ENCODE data around the gene ATMIN.

Gene ATMIN

DNA sequence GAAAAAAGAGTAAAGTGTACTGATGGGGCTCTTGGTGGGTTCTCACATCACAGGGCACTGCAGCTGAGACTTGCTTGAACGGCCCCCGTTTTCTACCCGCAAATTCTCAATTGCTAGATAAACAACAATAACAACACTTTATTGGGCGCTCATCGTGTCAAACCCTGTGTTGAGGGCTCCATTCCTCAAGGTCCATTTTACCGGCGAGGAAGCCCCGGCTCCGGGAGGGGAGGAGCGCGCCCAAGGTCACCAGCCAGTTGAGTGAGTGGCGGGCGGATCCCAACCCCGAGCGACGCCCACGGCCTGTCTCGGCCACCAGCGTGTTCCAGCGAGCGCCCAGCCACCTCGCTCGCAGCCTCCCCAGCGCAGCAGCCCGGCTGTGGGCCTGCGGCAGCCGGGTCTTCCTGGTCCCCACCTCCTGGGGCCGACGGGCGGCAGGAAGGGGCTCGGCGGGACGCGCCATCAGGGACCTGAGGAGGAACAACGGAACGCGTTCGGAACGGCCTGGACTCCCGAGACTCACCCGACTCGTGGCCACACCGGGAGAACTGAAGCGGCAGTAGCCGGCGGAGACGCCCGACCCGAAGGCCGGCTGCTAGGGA lies 29.3 kb upstream of the ATMIN start:
- DNase-seq: no peak

DNA sequence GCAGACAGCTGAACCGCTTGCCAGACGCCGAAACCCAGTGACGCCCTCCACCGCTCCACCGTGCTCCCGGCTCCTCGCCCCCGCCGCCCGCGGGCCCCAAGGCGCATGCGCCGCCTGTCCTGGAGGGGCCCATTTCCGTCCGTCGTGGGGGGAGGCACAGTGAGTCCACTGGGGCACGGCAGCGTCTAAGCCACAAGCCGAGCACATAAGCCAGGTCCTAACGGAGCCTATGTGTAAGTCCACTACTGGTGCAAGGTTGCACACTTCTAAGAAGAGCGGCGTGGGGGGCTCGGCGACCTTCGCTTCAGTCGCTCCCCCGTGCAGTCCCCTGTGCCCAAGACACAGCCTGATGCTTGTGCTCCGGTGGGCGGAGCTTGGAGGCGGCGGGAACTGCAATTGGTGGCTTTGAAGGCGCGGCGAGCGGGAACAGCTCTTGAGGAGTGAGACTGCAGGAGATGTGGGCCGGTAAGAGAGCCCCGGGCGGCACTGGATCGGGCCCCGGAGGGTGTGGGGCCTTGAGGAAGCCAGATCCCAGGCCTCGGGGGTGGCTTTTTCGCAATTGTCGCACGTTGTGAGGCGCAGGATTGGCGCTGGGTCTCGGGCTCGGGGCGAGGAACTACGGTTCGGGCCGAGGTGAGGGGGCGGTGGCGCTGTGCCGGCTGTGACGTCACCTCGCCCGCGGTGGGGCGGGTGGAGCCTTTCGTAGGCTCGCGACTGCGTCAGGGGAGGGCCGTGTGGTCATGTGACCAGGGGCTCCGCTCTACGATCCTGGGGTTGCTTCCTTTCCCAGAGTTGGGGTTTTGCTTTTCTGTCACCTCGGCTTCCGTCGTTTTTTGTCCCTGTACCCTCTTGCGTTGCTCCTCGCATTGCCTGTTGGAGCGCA lies 28.6 kb upstream of the ATMIN start, which contains the start of the genes CENPN and CMC2:
Gene CENPN, plus strand, starts transcription at position 402 of the 883 bp plus-strand sequence. CDS start 4,726 bp downstream, outside the sequence.
Gene CMC2, minus strand, starts transcription at position 73 of the 883 bp plus-strand sequence. CDS start 9,491 bp downstream, outside the sequence.
- peak; percentile 99 for DNase-seq

DNA sequence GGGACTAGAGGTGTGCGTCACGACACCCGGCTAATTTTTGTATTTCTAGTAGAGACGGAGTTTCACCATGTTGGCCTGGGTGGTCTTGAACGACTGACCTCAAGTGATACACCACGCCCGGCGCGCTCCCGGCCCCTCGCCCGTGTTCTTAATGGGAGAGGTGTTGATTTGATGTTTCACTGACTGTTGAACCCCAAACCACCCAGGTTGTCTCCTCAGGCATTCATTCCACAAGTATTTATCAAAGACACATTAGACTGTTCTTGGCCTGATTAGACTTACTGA lies 27.2 kb upstream of the ATMIN start:
- no peak for DNase-seq

DNA sequence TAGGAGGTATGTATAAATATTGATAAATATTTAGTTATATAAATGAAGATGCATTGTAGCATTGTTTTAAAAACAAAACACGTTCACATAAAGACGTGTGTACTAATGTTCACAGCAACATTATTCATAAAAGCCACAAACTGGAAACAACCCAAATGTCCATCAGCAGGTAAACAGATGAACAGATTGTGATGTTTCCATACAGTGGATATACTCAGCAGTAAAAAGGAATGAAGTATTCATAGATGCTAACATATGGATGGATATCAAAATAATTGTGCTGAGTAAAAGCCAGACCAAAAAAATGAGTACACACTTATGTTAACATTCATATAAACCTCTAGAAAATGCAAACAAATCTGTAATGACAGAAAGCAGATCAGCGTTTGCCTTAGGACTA lies 22.7 kb upstream of the ATMIN start:
- no peak for DNase-seq

DNA sequence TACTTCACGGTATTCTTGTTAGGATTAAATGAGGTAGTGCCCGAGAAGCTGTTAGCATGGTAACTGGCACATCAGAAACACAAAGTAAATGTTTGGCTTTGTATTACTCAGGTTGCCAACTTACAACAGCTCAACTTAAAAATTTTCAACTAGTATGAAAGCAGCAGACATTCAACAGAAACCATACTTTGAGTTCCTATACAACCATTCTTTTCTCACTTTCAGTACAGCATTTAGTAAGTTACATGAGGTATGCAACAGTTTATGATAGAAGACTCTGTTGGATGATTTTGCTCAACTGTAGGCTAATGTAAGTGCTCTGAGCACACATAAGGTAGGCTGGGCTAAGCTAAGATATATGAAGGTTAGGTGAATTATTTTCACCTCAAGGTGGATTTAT lies 21.0 kb upstream of the ATMIN start:
- no peak for DNase-seq

DNA sequence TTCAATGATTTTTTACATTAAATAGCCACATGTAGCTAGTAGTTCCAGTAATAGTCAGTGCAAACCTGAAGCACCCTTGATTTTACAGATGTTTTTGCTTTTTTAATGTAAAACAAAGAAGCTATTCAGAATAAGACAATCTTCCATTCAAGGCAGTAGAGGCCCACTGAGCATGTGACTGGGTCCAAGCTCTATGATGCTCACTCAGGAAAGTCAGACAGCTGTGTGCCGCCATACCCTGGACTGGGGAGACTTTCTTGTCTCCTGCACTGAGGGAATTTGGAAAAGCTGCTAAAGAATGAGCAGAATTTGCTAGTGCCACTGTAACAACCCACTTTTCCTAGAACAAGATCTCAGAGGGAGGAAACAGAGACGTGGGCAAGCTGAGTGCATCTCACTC lies 17.1 kb upstream of the ATMIN start:
- no peak for DNase-seq

DNA sequence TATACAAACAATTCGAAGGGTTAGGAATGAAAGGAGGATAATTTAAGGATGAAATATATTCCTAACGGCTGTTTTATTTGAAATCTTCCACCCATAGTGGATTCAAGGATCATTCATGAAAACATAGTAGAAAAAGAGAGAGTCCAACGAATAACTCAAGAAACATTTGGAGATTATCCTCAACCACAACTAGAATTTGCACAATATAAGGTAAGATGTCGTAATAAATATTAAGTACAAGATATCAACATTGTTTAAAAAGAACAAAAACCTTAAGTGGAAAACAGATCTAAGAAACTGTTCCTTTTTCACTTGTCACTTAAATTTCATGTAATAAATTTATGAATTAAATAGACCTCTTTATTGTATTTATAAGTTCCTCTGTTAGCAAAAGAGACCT lies 9.2 kb upstream of the ATMIN start:
- DNase-seq: no peak

DNA sequence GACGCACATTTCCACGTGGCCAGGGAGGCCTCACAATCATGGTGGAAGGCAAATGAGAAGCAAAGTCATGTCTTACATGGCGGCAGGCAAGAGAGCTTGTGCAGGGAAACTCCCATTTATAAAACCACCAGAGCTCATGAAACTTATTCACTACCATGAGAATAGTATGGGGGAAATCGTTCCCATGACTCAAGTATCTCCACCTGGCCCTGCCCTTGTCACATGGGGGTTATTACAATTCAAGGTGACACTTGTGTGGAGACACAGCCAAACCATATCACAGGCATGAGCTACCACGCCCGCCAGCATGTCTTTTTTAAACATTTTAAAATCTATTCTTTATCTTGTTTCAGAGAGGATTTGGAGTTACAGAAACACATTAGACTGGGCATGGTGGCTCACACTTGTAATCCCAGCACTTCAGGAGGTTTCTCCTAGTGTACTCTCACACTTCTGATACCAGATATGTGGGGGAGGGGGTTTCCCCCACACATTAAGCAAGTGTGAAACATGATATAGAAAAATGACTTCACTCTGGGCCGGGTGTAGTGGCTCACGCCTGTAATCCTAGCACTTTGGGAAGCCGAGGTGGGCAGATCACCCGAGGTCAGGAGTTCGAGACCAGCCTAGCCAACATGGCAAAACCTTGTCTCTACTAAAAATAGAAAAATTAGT lies 5.6 kb upstream of the ATMIN start:
- no peak for DNase-seq

DNA sequence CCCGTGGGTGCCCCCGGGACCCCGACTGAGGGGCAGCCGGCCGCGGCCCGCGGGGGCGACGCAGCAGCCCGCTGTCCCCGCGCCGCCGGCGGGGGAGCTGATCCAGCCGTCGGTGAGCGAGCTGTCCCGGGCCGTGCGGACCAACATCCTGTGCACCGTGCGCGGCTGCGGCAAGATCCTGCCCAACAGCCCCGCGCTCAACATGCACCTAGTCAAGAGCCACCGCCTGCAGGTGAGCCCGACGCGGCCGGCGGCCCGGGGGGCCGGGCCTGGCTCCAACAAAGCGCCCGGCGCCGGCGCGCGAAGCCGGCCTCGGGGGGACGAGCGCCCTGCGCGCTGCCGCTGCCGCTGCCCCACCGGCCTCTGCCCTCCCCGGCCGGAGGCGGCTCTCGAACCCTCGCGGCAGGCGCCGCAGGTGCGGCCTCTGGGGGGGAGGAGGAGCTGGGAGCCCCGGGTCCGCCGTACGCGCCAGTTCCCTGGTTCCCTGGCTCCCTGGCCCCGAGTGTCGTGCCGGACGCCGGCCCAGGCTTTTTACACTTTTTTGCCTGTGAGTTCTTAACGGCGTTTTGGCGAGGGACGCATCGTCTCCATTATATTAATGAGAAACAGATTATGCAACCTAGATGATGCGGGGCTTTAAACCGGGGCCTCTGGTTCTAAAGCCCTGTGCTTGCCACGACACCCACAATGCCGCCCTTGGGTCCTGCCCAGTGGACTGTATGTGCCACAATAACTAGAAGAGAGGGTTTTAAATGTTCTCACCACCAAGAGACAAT lies 521 bp downstream of the ATMIN start:
- DNase-seq: peak; percentile 67

DNA sequence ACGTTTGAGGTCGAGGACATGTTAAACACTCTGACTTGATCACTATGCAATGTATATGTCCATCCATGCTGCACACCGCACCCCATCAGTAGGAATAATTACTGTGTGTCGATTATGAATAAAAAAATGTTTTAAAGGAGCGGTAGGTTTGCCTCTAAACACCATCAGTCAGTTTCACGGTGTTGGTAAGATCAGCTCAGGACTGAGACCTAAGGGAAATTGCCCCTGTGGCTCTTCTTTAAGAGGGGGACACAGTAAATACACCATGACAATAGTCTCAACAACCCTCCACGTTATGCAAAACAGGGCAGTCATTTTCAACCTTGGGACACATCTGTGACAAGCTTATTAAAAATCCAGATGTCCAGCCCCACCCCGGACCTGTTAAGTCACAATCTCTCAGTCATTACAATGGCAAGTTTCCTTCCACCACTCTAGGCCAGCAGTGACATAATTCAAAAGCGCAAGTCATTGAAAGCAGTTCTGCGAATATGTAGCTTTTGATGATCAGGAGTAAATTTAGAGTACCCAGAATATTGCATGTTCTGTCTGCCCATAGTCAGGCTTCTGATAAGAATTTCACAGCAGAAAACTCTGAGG lies 1.2 kb downstream of the ATMIN start:
- no peak for DNase-seq

DNA sequence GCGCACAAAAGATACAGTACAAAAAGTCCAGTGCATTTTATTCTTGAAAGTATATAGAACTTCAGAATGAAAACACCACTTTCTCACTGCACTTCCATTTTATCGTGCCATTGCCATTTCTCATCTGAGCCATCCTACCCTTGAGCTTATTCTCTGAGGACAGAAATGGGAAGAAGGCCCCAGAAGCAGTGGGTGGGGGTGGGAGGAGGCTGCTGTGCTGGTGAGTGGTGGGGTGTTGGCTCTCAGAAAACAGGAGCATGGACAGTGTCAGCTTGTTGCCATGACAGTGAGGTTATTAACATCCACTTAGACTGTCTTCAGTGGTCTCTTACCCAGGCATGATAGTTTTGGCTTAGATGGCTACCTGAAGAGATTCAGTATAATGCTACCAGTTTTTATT lies 4.5 kb downstream of the ATMIN start:
- no peak for DNase-seq

DNA sequence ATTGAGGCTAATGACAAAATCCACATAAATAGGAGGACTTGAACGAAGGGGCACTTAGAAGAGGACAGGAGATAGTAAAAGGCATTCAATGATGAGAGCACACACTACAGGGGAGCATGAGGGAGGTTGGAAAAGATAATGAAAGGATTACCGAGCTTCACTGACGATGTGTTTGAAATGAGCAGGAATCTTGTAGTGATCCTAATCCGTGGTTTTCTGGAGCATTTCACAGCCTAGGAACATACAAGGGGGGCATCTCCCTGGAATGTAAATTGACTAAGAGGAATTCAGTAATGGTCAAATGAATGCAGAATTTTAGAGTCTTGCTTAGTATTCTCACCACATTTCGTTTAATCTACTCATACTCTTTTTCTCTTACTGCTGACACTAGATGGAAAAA lies 5.2 kb downstream of the ATMIN start:
- DNase-seq: no peak

DNA sequence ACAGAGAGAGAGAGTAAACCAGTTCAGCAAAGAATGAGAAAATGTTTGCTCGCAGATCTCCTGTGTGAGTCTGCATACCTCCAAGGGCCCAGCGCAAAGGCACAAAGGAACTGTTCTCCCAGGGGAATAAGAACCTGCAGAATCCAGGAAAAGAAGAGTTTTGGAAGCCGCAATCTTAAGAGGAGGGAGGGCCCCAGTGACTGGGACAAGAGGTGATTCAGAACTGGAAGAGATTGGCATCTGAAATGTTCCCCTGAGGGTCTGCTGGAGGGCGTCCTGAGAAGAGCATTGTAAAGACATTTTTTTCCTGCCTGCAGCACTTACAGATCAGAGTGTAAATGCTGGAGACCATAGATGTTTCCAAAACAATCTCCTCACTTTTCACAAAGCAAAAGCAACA lies 6.1 kb downstream of the ATMIN start:
- no peak for DNase-seq

DNA sequence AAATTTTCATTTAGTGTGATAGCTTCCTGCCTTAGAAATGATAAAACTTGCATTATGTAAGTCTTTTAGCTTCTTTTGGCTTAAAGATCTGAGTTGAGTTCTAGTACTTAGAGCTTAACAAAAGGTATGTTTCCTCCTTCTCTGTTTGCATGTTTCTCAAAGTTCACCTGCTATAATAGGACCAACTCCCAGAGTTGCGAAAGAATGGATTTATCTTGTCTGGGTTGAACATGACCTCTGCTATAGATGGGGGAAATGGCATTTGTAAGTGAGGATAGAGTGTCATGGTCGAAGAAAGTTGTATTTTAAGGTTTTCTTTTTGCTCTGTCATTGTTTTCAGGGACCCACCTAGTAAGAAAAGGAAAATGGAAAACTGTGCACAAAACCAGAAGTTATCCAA lies 7.2 kb downstream of the ATMIN start:
- no peak for DNase-seq

DNA sequence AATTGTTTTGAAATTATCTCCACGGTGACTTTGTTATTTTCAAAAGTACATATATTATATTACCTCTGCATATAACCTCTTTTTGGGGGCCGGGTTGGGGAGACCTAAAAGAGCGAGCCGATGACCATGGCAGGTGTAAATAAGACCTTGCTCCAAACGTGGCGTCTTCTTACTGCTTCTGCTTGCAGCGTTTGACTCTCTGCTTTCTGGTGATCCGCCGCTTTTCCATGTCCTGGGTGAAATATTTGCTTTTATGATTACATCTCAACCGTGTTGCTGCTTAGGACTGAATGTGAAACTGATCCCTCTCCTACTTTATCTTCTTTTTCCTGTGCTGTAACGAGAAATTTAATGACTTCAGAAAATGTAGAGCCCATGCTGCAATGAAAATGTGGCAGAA lies 18.1 kb downstream of the ATMIN start:
- no peak for DNase-seq

DNA sequence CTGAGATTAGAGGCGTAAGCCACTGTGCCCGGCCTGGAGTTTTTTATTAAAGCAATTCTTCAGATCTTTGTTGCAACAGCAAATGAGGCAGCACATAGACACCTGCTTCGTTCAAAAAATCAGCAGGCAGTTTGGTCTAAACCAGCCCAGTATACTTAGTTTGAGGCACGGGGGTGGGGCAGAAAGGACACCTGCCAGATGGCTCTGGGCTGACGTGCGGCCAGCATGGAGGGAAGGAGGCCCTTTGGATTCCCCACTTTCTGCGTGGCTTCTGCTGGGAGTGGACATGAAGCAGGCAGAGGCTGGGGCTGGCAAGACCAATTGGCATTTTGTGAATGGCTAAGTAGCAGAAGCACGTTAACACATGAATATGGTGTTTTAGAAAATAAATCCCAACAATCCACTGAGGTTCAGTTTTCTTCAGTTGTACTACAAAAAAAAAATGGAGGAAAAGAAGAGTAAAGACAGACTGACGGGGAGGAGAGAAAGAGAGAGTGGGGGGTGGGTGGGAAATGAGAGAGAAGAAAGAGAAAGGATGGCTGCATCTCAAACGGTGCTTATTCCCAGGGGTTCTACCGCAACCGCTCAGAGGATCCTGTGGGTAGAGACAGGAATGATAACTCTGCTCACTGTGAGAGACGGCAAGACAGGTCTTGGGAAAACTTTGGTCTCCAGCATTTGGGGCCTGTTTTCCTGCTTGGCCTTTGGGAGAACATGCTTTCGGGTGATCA lies 25.1 kb downstream of the ATMIN start:
- no peak for DNase-seq

DNA sequence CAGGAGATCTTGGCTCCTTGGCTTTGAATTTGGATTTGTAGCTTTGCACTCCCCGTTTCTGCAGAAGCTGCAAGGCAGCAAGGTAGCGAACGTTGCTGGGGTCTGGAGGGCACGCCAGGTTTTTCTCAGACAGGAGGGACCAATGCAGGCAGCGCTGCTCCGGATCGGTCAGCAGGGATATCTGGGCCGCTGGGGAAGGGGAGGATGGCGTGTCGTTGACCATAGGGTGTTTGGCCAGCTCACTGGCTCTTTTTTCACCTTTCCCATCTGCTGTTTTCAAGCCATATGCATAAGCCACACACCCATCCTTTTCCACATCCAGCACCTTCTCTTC lies 25.6 kb downstream of the ATMIN start:
- DNase-seq: no peak

DNA sequence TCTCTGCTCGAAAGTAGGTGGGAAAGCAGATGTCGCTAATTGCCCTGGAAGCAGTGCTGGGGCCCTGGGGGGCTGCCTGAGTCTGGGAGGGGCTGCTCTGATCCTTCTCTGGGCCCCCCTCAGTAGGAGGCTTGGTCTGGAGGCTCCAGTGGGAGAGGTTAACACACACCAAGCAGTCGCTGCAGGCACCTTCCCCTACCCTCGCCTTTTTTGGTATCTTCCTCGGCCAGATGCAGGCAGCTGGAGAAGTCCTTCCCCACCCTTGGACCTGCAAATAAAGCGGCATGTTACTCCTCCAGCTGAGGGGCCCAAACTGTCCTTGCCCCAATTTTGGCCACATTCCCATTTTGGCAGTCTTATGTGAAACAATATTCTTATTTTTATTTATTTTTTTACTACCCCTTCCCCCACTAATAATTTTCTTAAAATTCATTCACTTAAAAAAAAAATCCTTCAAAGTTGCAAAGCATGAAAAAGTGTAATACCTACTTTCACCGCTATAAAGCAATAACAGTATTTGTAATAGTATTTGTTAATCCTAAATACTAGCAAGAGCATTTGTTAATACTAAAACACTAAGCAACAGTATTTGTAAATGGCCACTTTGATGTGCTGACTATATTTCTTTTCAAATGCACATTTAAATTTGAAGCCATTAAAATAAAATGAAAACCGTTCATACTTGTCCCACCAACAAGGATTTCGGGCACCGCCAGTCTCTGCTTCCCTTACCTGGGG lies 26.4 kb downstream of the ATMIN start:
- DNase-seq: no peak

DNA sequence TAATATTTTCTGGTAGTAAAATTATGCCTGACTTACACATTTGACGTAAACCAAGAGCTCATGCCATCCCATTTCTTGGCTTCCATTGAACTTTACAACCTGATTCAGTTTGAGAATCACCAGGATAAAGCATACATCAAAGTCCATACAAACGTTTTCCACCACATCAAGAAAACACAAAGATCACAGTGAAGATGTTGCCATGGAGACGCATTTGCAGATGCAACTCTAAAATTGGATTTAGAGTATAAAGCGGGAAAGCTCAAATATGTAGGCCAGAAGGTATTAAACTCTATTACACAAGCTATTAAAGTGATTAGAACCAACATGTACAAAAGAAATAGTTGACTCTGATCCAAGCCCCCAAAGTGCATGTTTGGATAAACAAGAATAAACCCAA lies 31.0 kb downstream of the ATMIN start:
- peak; percentile 29 for DNase-seq

DNA sequence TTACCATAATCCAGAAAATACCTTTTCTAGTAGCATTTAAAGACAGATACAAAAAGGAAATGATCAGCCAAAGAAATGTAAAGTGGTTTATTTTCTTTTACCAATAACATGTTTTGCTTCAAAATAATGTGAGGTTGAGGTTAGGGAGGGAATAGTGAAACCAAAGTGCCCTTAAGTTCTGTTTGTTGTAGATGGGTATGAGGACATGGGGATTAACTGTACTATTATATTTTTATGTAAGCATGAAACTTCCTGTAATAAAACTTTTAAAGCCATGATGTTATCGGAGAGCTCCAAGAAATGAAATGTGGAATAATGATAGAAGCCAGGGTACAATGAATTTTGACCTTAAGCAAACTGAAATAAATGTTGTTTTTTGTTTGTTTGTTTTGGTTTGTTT lies 31.5 kb downstream of the ATMIN start:
- no peak for DNase-seq

DNA sequence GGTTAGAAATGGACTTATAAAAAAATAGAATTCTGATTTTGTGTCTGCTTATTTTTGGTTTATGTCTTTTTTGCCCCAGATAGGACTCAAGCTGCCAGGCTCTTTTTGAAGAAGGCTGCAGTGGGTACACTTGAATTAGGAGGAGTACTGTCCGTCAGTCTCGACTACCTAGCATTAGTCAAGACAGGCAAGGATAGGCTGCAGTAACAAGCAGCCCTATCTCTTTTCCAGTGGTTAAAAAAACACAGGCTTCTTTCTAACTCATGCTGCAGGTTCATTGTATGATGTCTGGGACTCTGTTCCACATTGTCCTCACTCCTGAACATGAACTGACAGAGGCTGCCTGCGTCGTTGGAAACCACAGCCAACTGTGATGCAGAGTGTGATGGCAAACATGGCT lies 33.4 kb downstream of the ATMIN start:
- DNase-seq: no peak

DNA sequence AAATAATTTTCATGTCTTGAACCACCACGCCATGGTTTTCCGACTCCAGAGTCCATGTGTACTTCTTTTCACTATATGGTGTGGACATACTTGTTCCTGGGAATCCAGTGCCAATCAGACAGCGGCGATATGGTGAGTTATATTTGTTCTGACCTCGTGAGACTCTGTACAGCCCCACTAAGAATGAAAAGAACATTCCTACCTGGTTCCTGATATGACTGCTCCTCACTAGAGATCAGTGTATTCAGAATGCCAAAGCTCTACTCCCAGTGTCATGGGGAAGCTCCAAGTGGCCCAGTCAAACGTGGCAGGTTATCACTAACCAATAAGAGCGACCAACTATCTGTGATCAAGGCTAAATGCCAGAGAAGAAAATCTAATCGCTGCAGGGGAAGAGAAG lies 35.3 kb downstream of the ATMIN start:
- no peak for DNase-seq
